ENCODE measurements around the gene KMT2C.
"Not testable (repeated sequence)": the region's sequence is repeated elsewhere in the genome, so short reads cannot be mapped to it uniquely, and the experiment has no call there.

The KMT2C gene

GRCh38 chr7:152435384-152436110 lies at the start of gene KMT2C:
Gene KMT2C (minus strand): TSS chr7:152436003. CDS start chr7:152435786, 217 bp downstream.
- DNase-seq (ENCODE audit: low spot score): peak; percentile 60

GRCh38 chr7:152481082-152481481 lies 45.3 kb upstream of the KMT2C start:
- DNase-seq (ENCODE audit: low spot score): no peak

GRCh38 chr7:152480664-152481063 lies 44.9 kb upstream of the KMT2C start:
- DNase-seq (ENCODE audit: low spot score): no peak

GRCh38 chr7:152479595-152479994 lies 43.8 kb upstream of the KMT2C start:
- no peak for DNase-seq (ENCODE audit: low spot score)

GRCh38 chr7:152478140-152478539 lies 42.3 kb upstream of the KMT2C start:
- DNase-seq (ENCODE audit: low spot score): no peak

- no peak for DNase-seq (ENCODE audit: low spot score)
These were observed 41.3 kb upstream of the KMT2C start for GRCh38 chr7:152477079-152477478.

GRCh38 chr7:152476551-152476950 lies 40.7 kb upstream of the KMT2C start:
- no peak for DNase-seq (ENCODE audit: low spot score)

GRCh38 chr7:152471023-152471620 lies 35.3 kb upstream of the KMT2C start:
- DNase-seq (ENCODE audit: low spot score): not testable (repeated sequence)

- not testable (repeated sequence) for DNase-seq (ENCODE audit: low spot score)
These were observed 34.6 kb upstream of the KMT2C start for GRCh38 chr7:152470251-152471022.

- DNase-seq (ENCODE audit: low spot score): not testable (repeated sequence)
These were observed 33.8 kb upstream of the KMT2C start for GRCh38 chr7:152469576-152469975.

GRCh38 chr7:152467225-152467624 lies 31.4 kb upstream of the KMT2C start:
- DNase-seq (ENCODE audit: low spot score): no peak

GRCh38 chr7:152465119-152465387 lies 29.2 kb upstream of the KMT2C start:
- DNase-seq (ENCODE audit: low spot score): no peak

- DNase-seq (ENCODE audit: low spot score): peak; percentile 79
These were observed 28.7 kb upstream of the KMT2C start for GRCh38 chr7:152464312-152465118.

- peak; percentile 100 for DNase-seq (ENCODE audit: low spot score)
These were observed 28.0 kb upstream of the KMT2C start for GRCh38 chr7:152463709-152464311.

- DNase-seq (ENCODE audit: low spot score): peak; percentile 71
These were observed 27.3 kb upstream of the KMT2C start for GRCh38 chr7:152462995-152463708.

GRCh38 chr7:152459724-152460251 lies 24.0 kb upstream of the KMT2C start:
- DNase-seq (ENCODE audit: low spot score): peak; percentile 3

- DNase-seq (ENCODE audit: low spot score): no peak
These were observed 15.6 kb upstream of the KMT2C start for GRCh38 chr7:152451356-152451755.

- not testable (repeated sequence) for DNase-seq (ENCODE audit: low spot score)
These were observed 9.7 kb upstream of the KMT2C start for GRCh38 chr7:152445386-152446008.

- no peak for DNase-seq (ENCODE audit: low spot score)
These were observed 7.8 kb upstream of the KMT2C start for GRCh38 chr7:152443586-152443985.

GRCh38 chr7:152442330-152442835 lies 6.6 kb upstream of the KMT2C start:
- no peak for DNase-seq (ENCODE audit: low spot score)
